ENCODE data around the gene ZNF407. TPM values are rescaled to one million over a fixed set of nuclear protein-coding genes. Genes with fewer than 3 reads are reported as not detected.

ZNF407 gene
- total and polyA plus RNA-seq, 2 of the 13 experiments (the other 11 are each of a cell fraction or from before 2014, with no cell fraction given): 2.3 to 8.7 TPM

DNA sequence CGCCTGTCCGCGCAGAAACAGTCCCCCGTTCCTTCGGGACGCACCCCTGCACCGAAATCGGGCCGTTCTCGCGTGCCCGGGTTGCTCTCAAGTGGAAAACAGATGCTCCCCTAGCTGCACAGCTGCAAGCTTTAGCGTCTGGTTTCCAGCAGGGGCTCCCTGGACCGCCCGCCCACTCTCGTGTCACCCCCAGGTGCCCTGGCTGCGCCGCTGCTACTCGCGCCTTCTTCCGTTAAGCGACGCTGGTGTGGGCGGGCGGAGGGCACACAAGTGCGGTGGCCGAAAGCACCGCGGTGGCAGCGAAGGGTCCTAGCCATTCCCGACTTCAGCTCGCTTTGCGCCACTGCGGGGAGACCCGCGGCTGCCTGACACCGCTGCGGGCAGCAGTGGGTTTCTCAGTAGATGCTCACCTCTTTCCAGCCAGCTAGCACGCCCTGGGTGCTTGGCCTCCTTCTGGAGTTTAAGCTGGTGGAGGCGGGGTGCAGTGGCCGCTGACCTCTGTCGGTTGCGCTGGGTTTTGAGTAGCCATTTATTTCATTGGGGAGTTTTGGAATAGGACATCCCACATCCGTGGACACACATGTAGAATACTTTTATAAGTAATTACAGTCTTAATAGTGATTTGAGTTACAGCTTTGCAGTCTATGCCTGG lies 806 bp downstream of the ZNF407 start (continued):
- TF ChIP-seq, protein P1, sequence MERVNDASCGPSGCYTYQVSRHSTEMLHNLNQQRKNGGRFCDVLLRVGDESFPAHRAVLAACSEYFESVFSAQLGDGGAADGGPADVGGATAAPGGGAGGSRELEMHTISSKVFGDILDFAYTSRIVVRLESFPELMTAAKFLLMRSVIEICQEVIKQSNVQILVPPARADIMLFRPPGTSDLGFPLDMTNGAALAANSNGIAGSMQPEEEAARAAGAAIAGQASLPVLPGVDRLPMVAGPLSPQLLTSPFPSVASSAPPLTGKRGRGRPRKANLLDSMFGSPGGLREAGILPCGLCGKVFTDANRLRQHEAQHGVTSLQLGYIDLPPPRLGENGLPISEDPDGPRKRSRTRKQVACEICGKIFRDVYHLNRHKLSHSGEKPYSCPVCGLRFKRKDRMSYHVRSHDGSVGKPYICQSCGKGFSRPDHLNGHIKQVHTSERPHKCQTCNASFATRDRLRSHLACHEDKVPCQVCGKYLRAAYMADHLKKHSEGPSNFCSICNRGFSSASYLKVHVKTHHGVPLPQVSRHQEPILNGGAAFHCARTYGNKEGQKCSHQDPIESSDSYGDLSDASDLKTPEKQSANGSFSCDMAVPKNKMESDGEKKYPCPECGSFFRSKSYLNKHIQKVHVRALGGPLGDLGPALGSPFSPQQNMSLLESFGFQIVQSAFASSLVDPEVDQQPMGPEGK (CRISPR knock-in tag; IDR thresholded peaks at IDR 0.05): peak; percentile 2; the same call in 1 of the 2 replicates
- TF ChIP-seq TAF1 (CRISPR knock-in tag; IDR thresholded peaks at IDR 0.05) (peak; percentile 71; the same call in 1 of the 2 replicates), XBP1 (CRISPR knock-in tag; IDR thresholded peaks at IDR 0.05) (no peak), U2AF2 (IDR thresholded peaks at IDR 0.05; ENCODE audit: low read depth, low read length) (no peak), WIZ (CRISPR knock-in tag; IDR thresholded peaks at IDR 0.05) (no peak), ZNF256 (CRISPR knock-in tag; conservative IDR thresholded peaks at IDR 0.05) (0 out of 2 replicates have a peak, but pooled peaks have one; percentile 53), NFRKB (IDR thresholded peaks at IDR 0.05) (no peak), DR1 (CRISPR knock-in tag; IDR thresholded peaks at IDR 0.05) (no peak), ZNF724P (CRISPR knock-in tag; IDR thresholded peaks at IDR 0.05; ENCODE audit: borderline replicate concordance) (no peak), SP1 (IDR thresholded peaks at IDR 0.05) (no peak), SP1 (CRISPR knock-in tag; IDR thresholded peaks at IDR 0.05) (peak; percentile 74; the same call in 1 of the 2 replicates), CHCHD3 (CRISPR knock-in tag; IDR thresholded peaks at IDR 0.05) (0 out of 2 replicates have a peak, but pooled peaks have one; percentile 50), NFYB (CRISPR knock-in tag; IDR thresholded peaks at IDR 0.05) (no peak), ATAD3A (CRISPR knock-in tag; IDR thresholded peaks at IDR 0.05) (no peak), ZBTB8A (CRISPR knock-in tag; IDR thresholded peaks at IDR 0.05; ENCODE audit: borderline replicate concordance, low read depth) (no peak), ZNF17 (CRISPR knock-in tag; IDR thresholded peaks at IDR 0.05) (no peak), ZSCAN12 (CRISPR knock-in tag; IDR thresholded peaks at IDR 0.05) (no peak), MEIS1 (CRISPR knock-in tag; IDR thresholded peaks at IDR 0.05; ENCODE audit: borderline replicate concordance) (no peak), FOXC1 (CRISPR knock-in tag; IDR thresholded peaks at IDR 0.05; ENCODE audit: borderline replicate concordance) (peak; percentile 78; the same call in 1 of the 2 replicates), SMC3 (IDR thresholded peaks at IDR 0.05; ENCODE audit: low read length) (no peak), NFE2L1 (CRISPR knock-in tag; IDR thresholded peaks at IDR 0.05; ENCODE audit: borderline replicate concordance) (no peak), PHF21A (CRISPR knock-in tag; IDR thresholded peaks at IDR 0.05) (peak; percentile 46; the same call in 1 of the 2 replicates), ZC3H13 (CRISPR knock-in tag; IDR thresholded peaks at IDR 0.05) (no peak)
- TF ChIP-seq, protein P2, sequence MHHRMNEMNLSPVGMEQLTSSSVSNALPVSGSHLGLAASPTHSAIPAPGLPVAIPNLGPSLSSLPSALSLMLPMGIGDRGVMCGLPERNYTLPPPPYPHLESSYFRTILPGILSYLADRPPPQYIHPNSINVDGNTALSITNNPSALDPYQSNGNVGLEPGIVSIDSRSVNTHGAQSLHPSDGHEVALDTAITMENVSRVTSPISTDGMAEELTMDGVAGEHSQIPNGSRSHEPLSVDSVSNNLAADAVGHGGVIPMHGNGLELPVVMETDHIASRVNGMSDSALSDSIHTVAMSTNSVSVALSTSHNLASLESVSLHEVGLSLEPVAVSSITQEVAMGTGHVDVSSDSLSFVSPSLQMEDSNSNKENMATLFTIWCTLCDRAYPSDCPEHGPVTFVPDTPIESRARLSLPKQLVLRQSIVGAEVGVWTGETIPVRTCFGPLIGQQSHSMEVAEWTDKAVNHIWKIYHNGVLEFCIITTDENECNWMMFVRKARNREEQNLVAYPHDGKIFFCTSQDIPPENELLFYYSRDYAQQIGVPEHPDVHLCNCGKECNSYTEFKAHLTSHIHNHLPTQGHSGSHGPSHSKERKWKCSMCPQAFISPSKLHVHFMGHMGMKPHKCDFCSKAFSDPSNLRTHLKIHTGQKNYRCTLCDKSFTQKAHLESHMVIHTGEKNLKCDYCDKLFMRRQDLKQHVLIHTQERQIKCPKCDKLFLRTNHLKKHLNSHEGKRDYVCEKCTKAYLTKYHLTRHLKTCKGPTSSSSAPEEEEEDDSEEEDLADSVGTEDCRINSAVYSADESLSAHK (CRISPR knock-in tag; IDR thresholded peaks at IDR 0.05; ENCODE audit: borderline replicate concordance): no peak
- TF ChIP-seq, protein P3, sequence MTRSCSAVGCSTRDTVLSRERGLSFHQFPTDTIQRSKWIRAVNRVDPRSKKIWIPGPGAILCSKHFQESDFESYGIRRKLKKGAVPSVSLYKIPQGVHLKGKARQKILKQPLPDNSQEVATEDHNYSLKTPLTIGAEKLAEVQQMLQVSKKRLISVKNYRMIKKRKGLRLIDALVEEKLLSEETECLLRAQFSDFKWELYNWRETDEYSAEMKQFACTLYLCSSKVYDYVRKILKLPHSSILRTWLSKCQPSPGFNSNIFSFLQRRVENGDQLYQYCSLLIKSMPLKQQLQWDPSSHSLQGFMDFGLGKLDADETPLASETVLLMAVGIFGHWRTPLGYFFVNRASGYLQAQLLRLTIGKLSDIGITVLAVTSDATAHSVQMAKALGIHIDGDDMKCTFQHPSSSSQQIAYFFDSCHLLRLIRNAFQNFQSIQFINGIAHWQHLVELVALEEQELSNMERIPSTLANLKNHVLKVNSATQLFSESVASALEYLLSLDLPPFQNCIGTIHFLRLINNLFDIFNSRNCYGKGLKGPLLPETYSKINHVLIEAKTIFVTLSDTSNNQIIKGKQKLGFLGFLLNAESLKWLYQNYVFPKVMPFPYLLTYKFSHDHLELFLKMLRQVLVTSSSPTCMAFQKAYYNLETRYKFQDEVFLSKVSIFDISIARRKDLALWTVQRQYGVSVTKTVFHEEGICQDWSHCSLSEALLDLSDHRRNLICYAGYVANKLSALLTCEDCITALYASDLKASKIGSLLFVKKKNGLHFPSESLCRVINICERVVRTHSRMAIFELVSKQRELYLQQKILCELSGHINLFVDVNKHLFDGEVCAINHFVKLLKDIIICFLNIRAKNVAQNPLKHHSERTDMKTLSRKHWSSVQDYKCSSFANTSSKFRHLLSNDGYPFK (CRISPR knock-in tag; IDR thresholded peaks at IDR 0.05; ENCODE audit: borderline replicate concordance): 0 out of 2 replicates have a peak, but pooled peaks have one; percentile 42
